Adrenal gland (tissue), 5 donors: ENCODE data around the gene TBX15.

Experiments
- POLR2A ChIP-seq, 2 donors: fragments of 450-650 bp; IDR thresholded peaks; one replicate each; pipeline ENCODE4 v1.6.1; 2017; ENCODE audit warnings: antibody characterized with exemption in 2 of 2, mild to moderate bottlenecking in 2 of 2, moderate library complexity in 1 of 2
- TF ChIP-seq, protein P1 (sequence below), 6 experiments: fragments of 450-650 bp in 4 of 6; fragments of 200-600 bp in 2 of 6; sonication (generic) in 1 of 6; IDR thresholded peaks; 1 replicate in 5 of 6; 2 replicates in 1 of 6; pipeline versions ENCODE4 v1.5.1 to v1.8.0; 2016 to 2021; ENCODE audit warnings: antibody characterized with exemption in 6 of 6, mild to moderate bottlenecking in 2 of 6, moderate library complexity in 1 of 6
- donor health status: DM: no; HTN: no; CAD: no.

GRCh38 chr1:118937413-118938072 lies 50.6 kb downstream of the TBX15 start:
- TF ChIP-seq, protein P1, sequence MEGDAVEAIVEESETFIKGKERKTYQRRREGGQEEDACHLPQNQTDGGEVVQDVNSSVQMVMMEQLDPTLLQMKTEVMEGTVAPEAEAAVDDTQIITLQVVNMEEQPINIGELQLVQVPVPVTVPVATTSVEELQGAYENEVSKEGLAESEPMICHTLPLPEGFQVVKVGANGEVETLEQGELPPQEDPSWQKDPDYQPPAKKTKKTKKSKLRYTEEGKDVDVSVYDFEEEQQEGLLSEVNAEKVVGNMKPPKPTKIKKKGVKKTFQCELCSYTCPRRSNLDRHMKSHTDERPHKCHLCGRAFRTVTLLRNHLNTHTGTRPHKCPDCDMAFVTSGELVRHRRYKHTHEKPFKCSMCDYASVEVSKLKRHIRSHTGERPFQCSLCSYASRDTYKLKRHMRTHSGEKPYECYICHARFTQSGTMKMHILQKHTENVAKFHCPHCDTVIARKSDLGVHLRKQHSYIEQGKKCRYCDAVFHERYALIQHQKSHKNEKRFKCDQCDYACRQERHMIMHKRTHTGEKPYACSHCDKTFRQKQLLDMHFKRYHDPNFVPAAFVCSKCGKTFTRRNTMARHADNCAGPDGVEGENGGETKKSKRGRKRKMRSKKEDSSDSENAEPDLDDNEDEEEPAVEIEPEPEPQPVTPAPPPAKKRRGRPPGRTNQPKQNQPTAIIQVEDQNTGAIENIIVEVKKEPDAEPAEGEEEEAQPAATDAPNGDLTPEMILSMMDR (IDR thresholded peaks at IDR 0.05), result no peak
- no peak for TF ChIP-seq POLR2A (IDR thresholded peaks at IDR 0.05)
